Upper lobe of left lung (tissue), 6 donors: ENCODE measurements around the gene TCHP. TPM values are rescaled to one million over a fixed set of nuclear protein-coding genes. Genes with fewer than 3 reads are reported as not detected.

ENCODE experiments used
- ATAC-seq, 2 donors: fragments of 200-7000 bp; cut with Tn5 transposase; one replicate each; pipeline ENCODE4 v1.9.1; 2022; ENCODE audit warnings: mild to moderate bottlenecking in 2 of 2, moderate library complexity in 2 of 2; ENCODE audit not compliant: low FRiP score in 2 of 2
- DNase-seq, 2 donors: peaks; one replicate each; pipeline ENCODE4 v3.0.0-alpha.2; 2019 to 2020
- H3K27ac ChIP-seq, 4 donors: fragments of 200-600 bp; sonication (generic); one replicate each; pipeline ENCODE4 v1.5.1; 2016 to 2019
- H3K27me3 ChIP-seq, 4 donors: fragments of 200-600 bp; sonication (generic); one replicate each; pipeline ENCODE4 v1.5.1; 2017 to 2019
- H3K36me3 ChIP-seq, 4 donors: fragments of 200-600 bp; sonication (generic); one replicate each; pipeline ENCODE4 v1.5.1; 2016 to 2019
- H3K4me1 ChIP-seq, 4 donors: fragments of 200-600 bp; sonication (generic); one replicate each; pipeline ENCODE4 v1.5.1; 2018 to 2019
- H3K4me3 ChIP-seq, 4 donors: fragments of 200-600 bp; sonication (generic); one replicate each; pipeline ENCODE4 v1.5.1; 2017 to 2019; ENCODE audit warnings: mild to moderate bottlenecking in 2 of 4, moderate library complexity in 1 of 4
- H3K9me3 ChIP-seq, 4 donors: fragments of 200-600 bp; sonication (generic); one replicate each; pipeline ENCODE4 v1.5.1; 2018 to 2019
- EP300 ChIP-seq, 4 donors: sonication (generic); formaldehyde crosslinking; IDR thresholded peaks; one replicate each; pipeline ENCODE4 v1.5.1; 2017; ENCODE audit warnings: antibody characterized with exemption in 4 of 4, control low read depth in 2 of 4
- POLR2A ChIP-seq, 4 donors: fragments of 450-650 bp; IDR thresholded peaks; one replicate each; pipeline ENCODE4 v1.5.1; 2016 to 2017; ENCODE audit warnings: antibody characterized with exemption in 4 of 4, mild to moderate bottlenecking in 2 of 4
- POLR2AphosphoS5 ChIP-seq, 2 donors: sonication (generic); formaldehyde crosslinking; IDR thresholded peaks; one replicate each; pipeline ENCODE4 v1.5.1; 2017; ENCODE audit warnings: antibody characterized with exemption in 2 of 2
- WGBS, 2 donors: methylation state at CpG; one replicate each; pipeline ENCODE4 v1.1.5; 2017 to 2018; 5-methylcytosine and 5-hydroxymethylcytosine counted together
- total RNA-seq, 6 donors: library from RNA; depleted of rRNA in 4 of 6; stranded (reverse); fragments of >200 nt in 4 of 6; gene quantifications; one replicate each; pipeline versions ENCODE4 v1.1.0 to v1.2.1, GENCODE V29; 2016 to 2021
- TF ChIP-seq, protein P1 (sequence below), 6 experiments: fragments of 450-650 bp in 4 of 6; fragments of 200-600 bp in 2 of 6; sonication (generic) in 2 of 6; IDR thresholded peaks; one replicate each; pipeline ENCODE4 v1.5.1; 2016 to 2019; ENCODE audit warnings: antibody characterized with exemption in 6 of 6
- donor health status: DM: no; HTN: no; CAD: no; lungs with moderate emphysema.
- donor health status: DM: no; HTN: yes; CAD: no; lungs with severe emphysema.

The TCHP gene
- total RNA-seq, 6 donors from 2014 or later = 10.5 to 90.1 (median 29.7) TPM

DNA sequence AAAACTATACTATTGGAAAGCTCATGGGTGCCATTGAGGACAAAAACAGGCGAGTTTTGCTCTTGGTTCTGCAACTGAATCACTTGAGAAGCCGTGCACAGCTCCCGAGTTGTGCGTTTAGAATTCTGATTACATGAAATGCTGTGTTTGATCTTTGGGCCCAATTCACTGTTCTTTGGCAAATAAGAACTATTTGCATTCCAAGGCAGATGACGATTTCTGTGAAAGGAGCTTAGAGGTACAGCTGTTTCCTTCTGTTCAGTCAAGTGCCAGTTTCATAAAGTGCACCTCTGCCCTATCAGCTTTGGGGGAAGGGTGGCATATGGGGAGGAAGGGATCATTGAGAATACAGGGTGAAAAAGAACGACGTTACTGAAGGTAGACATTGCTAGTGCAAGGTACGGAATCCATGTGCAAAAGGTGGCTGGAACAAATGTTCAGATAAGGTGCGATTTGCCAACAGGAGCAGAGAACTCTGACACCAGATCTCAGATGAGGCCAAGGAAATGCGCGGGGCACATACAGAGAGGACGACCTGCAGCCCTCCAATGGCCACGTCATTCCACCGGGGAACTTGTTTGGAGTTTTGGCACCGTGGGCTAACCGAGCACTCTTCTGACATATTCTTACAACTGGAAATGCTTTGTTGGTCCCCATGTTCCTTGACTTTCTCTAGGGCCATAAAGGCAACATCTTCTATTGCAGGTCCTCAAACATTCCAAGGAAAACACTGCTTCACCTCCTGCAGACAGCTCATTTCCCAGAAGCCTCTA is 30.1 kb downstream of the TCHP start:
- Histone ChIP-seq H3K9me3 (no peaks in the 10 kb centered on the region), H3K27ac (peak overlapping the region in 2 of 4 donors; percentile 6 to 13), H3K36me3 (peaks cover 0 to 80% (median 57%) of the 10 kb centered on the region in 4 donors), H3K27me3 (no peaks in the 10 kb centered on the region), H3K4me1 (peaks cover 6 to 17% (median 13%) of the 10 kb centered on the region in 4 donors), H3K4me3 (no peak overlapping the region)
- 61 to 79% methylated on average over 16 of the region's 16 CpGs for WGBS, 2 donors
- DNase-seq (no peak), ATAC-seq (no peak)
- TF ChIP-seq, protein P1, sequence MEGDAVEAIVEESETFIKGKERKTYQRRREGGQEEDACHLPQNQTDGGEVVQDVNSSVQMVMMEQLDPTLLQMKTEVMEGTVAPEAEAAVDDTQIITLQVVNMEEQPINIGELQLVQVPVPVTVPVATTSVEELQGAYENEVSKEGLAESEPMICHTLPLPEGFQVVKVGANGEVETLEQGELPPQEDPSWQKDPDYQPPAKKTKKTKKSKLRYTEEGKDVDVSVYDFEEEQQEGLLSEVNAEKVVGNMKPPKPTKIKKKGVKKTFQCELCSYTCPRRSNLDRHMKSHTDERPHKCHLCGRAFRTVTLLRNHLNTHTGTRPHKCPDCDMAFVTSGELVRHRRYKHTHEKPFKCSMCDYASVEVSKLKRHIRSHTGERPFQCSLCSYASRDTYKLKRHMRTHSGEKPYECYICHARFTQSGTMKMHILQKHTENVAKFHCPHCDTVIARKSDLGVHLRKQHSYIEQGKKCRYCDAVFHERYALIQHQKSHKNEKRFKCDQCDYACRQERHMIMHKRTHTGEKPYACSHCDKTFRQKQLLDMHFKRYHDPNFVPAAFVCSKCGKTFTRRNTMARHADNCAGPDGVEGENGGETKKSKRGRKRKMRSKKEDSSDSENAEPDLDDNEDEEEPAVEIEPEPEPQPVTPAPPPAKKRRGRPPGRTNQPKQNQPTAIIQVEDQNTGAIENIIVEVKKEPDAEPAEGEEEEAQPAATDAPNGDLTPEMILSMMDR (IDR thresholded peaks at IDR 0.05) = no peak
- no peak for TF ChIP-seq EP300 (IDR thresholded peaks at IDR 0.05)
- no peak for TF ChIP-seq POLR2A (IDR thresholded peaks at IDR 0.05)
- TF ChIP-seq POLR2AphosphoS5 (IDR thresholded peaks at IDR 0.05) = no peak

DNA sequence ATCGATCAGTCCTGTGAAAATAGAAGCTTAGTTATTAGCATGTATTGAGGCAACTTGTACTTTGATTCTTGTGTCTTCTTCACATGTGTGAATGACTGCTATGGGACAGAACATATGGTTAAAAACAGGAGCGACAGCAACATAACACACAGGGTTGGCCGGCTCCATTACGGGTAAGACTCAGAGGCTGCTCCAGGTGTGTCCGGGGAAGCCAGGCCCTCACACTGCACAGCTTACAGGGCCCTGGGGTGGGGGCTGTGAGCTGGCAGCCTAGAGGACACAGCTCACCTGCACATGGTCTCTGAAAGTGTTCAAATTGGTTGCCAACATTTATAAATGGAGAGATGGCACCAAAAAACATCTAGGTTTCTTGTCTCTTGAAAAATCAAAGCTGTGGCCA is 31.1 kb downstream of the TCHP start:
- DNase-seq (no peak), ATAC-seq (no peak)
- Histone ChIP-seq H3K9me3 (no peaks in the 10 kb centered on the region), H3K4me3 (no peak overlapping the region), H3K4me1 (peaks cover 6 to 17% (median 13%) of the 10 kb centered on the region in 4 donors), H3K36me3 (peaks cover 0 to 86% (median 55%) of the 10 kb centered on the region in 4 donors), H3K27me3 (no peaks in the 10 kb centered on the region), H3K27ac (peak overlapping the region in 1 of 4 donors; percentile 16)
- TF ChIP-seq POLR2AphosphoS5 (IDR thresholded peaks at IDR 0.05) (no peak), EP300 (IDR thresholded peaks at IDR 0.05) (no peak), POLR2A (IDR thresholded peaks at IDR 0.05) (no peak)
- TF ChIP-seq, protein P1 (IDR thresholded peaks at IDR 0.05) = no peak
- 94 to 95% methylated on average over 5 of the region's 5 CpGs for WGBS, 2 donors

DNA sequence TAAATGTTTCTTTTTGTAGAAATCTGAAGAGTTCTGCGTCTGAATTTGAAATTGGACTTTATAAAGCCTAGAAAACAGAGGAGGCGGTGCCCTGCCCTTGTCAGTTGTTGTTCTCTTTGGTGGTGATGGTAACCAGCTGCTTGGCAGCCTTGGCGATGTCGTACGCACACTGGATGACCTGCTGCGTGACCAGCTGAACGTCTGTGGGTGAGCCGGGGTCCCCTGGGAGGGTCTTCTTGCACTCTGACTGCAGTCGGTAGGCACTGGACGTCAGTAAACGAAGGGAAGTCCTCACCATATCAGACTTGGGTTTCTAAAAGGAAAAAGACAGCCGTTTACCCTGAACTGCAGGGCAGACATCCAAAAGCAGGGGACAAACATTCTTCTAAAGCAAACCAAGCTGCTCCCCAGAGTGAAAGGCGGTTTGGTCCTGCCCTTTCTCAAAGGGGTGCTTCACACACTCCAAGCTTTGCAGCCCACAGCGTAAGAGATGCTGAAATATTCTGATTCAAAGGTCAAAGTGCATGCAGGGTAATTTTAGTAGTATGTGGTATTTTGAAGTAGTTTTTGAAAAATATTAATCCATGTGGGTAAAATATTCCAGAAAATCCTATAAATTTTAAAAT is 32.9 kb downstream of the TCHP start:
- peaks cover 4 to 89% (median 57%) of the 10 kb centered on the region in 4 donors for H3K36me3 ChIP-seq
- ATAC-seq = no peak
- H3K27ac ChIP-seq = peak overlapping the region in 1 of 4 donors; percentile 1
- no peaks in the 10 kb centered on the region for H3K9me3 ChIP-seq
- WGBS, 2 donors = 79 to 86% methylated on average over 14 of the region's 14 CpGs
- no peaks in the 10 kb centered on the region for H3K27me3 ChIP-seq
- DNase-seq = peak in 1 of 2 donors; percentile 25
- peaks cover 6 to 17% (median 13%) of the 10 kb centered on the region in 4 donors for H3K4me1 ChIP-seq
- TF ChIP-seq EP300 (IDR thresholded peaks at IDR 0.05) (no peak), POLR2AphosphoS5 (IDR thresholded peaks at IDR 0.05) (peak in 1 of 2 donors; percentile 43)
- no peak overlapping the region for H3K4me3 ChIP-seq

DNA sequence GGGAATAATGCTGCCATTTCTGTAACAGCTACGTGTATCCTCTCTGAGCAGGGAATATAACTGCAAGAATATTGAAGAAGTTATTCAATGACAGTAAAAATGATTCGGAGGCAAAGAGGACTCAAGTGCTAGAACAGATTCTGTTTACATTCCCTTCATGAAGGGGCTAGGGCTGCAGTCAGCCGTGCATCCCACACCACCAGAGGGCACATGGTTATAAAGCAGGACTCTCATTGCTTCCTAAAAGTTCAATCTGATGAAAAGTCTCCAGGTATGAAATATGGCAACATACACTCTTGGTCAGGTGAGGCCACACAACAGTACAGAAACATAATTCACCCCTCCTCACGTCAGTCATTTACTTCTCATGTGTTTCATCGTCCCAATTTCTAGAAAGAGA is 34.0 kb downstream of the TCHP start:
- 65 to 71% methylated on average over 5 of the region's 5 CpGs for WGBS, 2 donors
- ATAC-seq (no peak), DNase-seq (no peak)
- Histone ChIP-seq H3K4me3 (no peak overlapping the region), H3K36me3 (peaks cover 14 to 99% (median 65%) of the 10 kb centered on the region in 4 donors), H3K27me3 (no peaks in the 10 kb centered on the region), H3K9me3 (no peaks in the 10 kb centered on the region), H3K27ac (no peak overlapping the region), H3K4me1 (peaks cover 6 to 16% (median 12%) of the 10 kb centered on the region in 4 donors)
- TF ChIP-seq EP300 (IDR thresholded peaks at IDR 0.05) = no peak
- TF ChIP-seq, protein P1 (IDR thresholded peaks at IDR 0.05) = peak in 1 of 6 experiments; percentile 17

DNA sequence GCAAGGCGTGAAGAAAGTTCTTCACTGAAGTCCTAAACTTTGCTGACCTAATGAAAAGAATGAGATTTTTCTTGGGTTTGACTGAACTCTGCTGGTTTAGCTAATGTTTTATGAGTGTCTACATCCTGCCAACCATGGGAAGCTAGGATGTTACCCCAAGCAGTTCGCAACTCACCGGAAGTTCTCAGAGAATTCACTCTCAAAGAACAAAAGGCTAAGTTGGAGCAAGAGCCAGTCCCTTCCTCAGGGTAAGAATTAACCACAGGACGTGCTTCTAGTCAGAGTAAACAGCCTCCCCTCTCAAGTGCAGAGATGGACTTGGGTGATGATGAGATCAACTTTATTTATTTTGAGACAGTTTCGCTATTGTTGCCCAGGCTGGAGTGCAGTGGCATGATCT is 37.3 kb downstream of the TCHP start:
- TF ChIP-seq EP300 (IDR thresholded peaks at IDR 0.05) = no peak
- TF ChIP-seq, protein P1 (IDR thresholded peaks at IDR 0.05) = no peak
- no peak for TF ChIP-seq POLR2A (IDR thresholded peaks at IDR 0.05)
- no peak for TF ChIP-seq POLR2AphosphoS5 (IDR thresholded peaks at IDR 0.05)
- DNase-seq = no peak
- no peaks in the 10 kb centered on the region for H3K4me1 ChIP-seq
- H3K36me3 ChIP-seq = peaks cover 15 to 74% (median 44%) of the 10 kb centered on the region in 4 donors
- H3K9me3 ChIP-seq = no peaks in the 10 kb centered on the region
- ATAC-seq = no peak
- H3K27me3 ChIP-seq = no peaks in the 10 kb centered on the region
- no peak overlapping the region for H3K4me3 ChIP-seq
- no peak overlapping the region for H3K27ac ChIP-seq
- 66 to 88% methylated on average over 5 of the region's 5 CpGs for WGBS, 2 donors
